ENCODE results near the gene ANKRD18A. TPM values are rescaled to one million over a fixed set of nuclear protein-coding genes. Genes with fewer than 3 reads are reported as not detected.

Gene ANKRD18A
- total RNA-seq, 4 donors from 2014 or later = 0.22 to 0.33 TPM; not detected in 2

DNA sequence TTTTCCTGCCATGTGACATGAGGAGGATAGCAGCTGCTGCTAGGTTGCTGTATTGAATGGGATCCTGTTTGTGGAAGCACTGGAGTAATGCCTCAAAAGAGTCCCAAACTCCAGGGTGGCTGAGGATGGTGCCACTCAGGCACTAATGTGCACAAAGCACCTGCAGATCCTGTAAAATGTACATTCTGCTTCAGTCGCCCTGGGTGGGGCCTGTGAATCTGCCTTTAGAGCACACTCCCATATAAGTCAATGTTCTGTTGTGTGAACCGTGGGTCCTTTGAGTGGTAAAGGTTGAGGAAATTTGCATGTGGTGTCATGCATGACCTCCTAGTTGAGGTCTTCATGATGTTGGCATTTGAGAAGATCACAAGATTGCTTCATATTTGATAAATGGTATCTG lies 31.6 kb upstream of the ANKRD18A start:
- TF ChIP-seq, protein P1, sequence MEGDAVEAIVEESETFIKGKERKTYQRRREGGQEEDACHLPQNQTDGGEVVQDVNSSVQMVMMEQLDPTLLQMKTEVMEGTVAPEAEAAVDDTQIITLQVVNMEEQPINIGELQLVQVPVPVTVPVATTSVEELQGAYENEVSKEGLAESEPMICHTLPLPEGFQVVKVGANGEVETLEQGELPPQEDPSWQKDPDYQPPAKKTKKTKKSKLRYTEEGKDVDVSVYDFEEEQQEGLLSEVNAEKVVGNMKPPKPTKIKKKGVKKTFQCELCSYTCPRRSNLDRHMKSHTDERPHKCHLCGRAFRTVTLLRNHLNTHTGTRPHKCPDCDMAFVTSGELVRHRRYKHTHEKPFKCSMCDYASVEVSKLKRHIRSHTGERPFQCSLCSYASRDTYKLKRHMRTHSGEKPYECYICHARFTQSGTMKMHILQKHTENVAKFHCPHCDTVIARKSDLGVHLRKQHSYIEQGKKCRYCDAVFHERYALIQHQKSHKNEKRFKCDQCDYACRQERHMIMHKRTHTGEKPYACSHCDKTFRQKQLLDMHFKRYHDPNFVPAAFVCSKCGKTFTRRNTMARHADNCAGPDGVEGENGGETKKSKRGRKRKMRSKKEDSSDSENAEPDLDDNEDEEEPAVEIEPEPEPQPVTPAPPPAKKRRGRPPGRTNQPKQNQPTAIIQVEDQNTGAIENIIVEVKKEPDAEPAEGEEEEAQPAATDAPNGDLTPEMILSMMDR (IDR thresholded peaks at IDR 0.05; ENCODE audit: low read depth) = no peak

DNA sequence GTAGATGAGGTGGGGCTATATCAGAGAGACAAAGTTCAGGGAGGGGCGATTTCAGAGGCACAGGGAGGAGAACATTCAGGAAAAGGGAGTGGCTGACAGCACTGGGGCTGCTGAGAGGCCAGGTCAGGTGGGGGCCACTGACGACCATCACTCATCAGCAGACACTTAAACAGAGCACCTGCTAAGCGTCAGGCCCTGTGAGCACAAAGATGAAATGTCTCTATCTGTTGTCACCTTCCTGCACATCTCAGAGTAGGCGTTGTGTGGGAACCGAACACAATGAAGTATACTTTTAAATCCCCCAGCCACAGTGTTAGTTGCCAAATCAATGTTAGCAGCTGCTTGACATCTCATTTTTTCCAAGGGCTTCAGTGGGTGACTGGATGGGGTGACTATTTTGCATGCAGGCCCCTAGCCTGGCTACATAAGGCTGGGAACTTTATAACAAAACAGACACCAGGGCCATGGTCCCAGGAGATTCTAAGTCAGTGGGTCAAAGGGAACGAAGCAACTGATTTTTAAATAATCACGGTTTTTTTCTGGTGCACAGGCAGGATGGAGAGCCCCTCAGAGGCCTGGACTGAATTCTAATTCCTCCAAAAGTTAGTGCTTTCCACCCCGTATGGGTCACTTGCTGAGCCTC lies 31.1 kb upstream of the ANKRD18A start:
- TF ChIP-seq, protein P1 (IDR thresholded peaks at IDR 0.05; ENCODE audit: low read depth) = no peak

GRCh38 chr9:38650564-38650963 lies 30.2 kb upstream of the ANKRD18A start:
- TF ChIP-seq, protein P1 (IDR thresholded peaks at IDR 0.05; ENCODE audit: low read depth) = no peak

GRCh38 chr9:38649731-38650363 lies 29.5 kb upstream of the ANKRD18A start:
- TF ChIP-seq, protein P1 (IDR thresholded peaks at IDR 0.05; ENCODE audit: low read depth) = no peak

GRCh38 chr9:38644601-38645000 lies 24.2 kb upstream of the ANKRD18A start:
- TF ChIP-seq, protein P1 (IDR thresholded peaks at IDR 0.05; ENCODE audit: low read depth) = no peak

DNA sequence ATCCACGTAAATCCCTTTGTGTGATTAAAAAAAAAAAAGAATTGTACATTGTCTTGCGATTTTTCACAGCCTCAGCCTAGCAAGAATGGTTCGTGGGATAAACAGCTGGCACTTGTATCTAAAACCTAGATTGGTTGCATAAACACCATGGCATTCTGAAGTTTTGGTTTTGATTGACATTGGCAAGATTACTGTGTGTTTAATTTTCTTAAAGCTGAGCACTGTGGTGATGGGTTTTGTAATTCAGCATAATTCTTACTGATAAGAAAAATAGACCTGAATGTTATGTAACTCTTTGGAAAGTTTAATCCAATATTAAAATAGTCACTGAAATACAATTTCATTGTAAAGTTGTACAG lies 23.4 kb upstream of the ANKRD18A start:
- TF ChIP-seq, protein P1 (IDR thresholded peaks at IDR 0.05; ENCODE audit: low read depth) = no peak

- TF ChIP-seq, protein P1 (IDR thresholded peaks at IDR 0.05; ENCODE audit: low read depth) = no peak
These were observed 22.8 kb upstream of the ANKRD18A start for GRCh38 chr9:38642951-38643814.
